Right atrium auricular region (tissue), 2 donors: ENCODE data around the gene KMT2A. TPM values are rescaled to one million over a fixed set of nuclear protein-coding genes. Genes with fewer than 3 reads are reported as not detected.
A peak's percentile ranks its signal among the peaks of the same experiment; 100 is the strongest.
"Not testable (repeated sequence)": the region's sequence is repeated elsewhere in the genome, so short reads cannot be mapped to it uniquely, and the experiment has no call there.

ENCODE experiments used
- DNase-seq: peaks from one replicate; pipeline ENCODE4 v3.0.0-alpha.2; 2019; ENCODE audit warnings: low spot score
- H3K27ac ChIP-seq, 2 donors: fragments of 200-600 bp; sonication (generic); 1 replicate in 1 of 2; 2 replicates in 1 of 2; pipeline ENCODE4 v1.5.1; 2016 to 2019
- H3K27me3 ChIP-seq, 2 donors: fragments of 200-600 bp; sonication (generic); one replicate each; pipeline versions ENCODE4 v1.5.1 to v1.6.0; 2017 to 2019
- H3K36me3 ChIP-seq: fragments of 200-600 bp; sonication (generic); one replicate; pipeline ENCODE4 v1.5.1; 2016
- H3K4me1 ChIP-seq, 2 donors: fragments of 200-600 bp; sonication (generic); one replicate each; pipeline versions ENCODE4 v1.5.1 to v1.6.0; 2017 to 2019
- H3K4me3 ChIP-seq, 2 donors: fragments of 200-600 bp; sonication (generic); 1 replicate in 1 of 2; 2 replicates in 1 of 2; pipeline ENCODE4 v1.5.1; 2017 to 2019; ENCODE audit warnings: mild to moderate bottlenecking in 1 of 2, moderate library complexity in 1 of 2
- H3K9me3 ChIP-seq, 2 donors: fragments of 200-600 bp; sonication (generic); one replicate each; pipeline ENCODE4 v1.5.1; 2019
- CTCF ChIP-seq, 2 donors: fragments of 200-600 bp; sonication (generic); IDR thresholded peaks; one replicate each; pipeline ENCODE4 v1.5.1; 2019; ENCODE audit warnings: antibody characterized with exemption in 2 of 2
- total RNA-seq, 2 donors: library from RNA; depleted of rRNA; stranded (reverse); fragments of >200 nt; gene quantifications; one replicate each; pipeline ENCODE4 v1.1.0, GENCODE V29; 2016

Gene KMT2A
- total RNA-seq, 2 donors from 2014 or later, result 28.1 to 41.7 TPM

GRCh38 chr11:118569670-118570069, 133.4 kb downstream of the KMT2A start:
- H3K27me3 ChIP-seq, result no peaks in the 10 kb centered on the region
- H3K27ac ChIP-seq, result no peak overlapping the region
- no peak overlapping the region for H3K4me3 ChIP-seq
- H3K4me1 ChIP-seq, result peaks cover 0 to 30% of the 10 kb centered on the region in 2 donors
- no peak for DNase-seq
- H3K36me3 ChIP-seq, result no peaks in the 10 kb centered on the region
- H3K9me3 ChIP-seq, result no peaks in the 10 kb centered on the region
- TF ChIP-seq CTCF (IDR thresholded peaks at IDR 0.05), result no peak

- Histone ChIP-seq H3K36me3 (no peaks in the 10 kb centered on the region), H3K9me3 (no peaks in the 10 kb centered on the region), H3K4me1 (peaks cover 0 to 31% of the 10 kb centered on the region in 2 donors), H3K27me3 (no peaks in the 10 kb centered on the region), H3K4me3 (no peak overlapping the region), H3K27ac (no peak overlapping the region)
- no peak for DNase-seq
- TF ChIP-seq CTCF (IDR thresholded peaks at IDR 0.05), result no peak
Measured at GRCh38 chr11:118570787-118571186, 134.5 kb downstream of the KMT2A start.

- not testable (repeated sequence) for H3K27me3 ChIP-seq, H3K36me3 ChIP-seq, DNase-seq, H3K9me3 ChIP-seq
- Histone ChIP-seq H3K27ac (peak overlapping the region; percentile 95 to 99), H3K4me1 (peaks cover 0 to 36% of the 10 kb centered on the region in 2 donors), H3K4me3 (peak overlapping the region; percentile 82 to 97)
Measured at GRCh38 chr11:118571701-118572060, 135.4 kb downstream of the KMT2A start.

GRCh38 chr11:118572061-118572980, 136.0 kb downstream of the KMT2A start, which contains the start of gene ARCN1:
Gene ARCN1 (plus strand): TSS chr11:118572409. CDS start chr11:118572548, 139 bp downstream.
- TF ChIP-seq CTCF (IDR thresholded peaks at IDR 0.05), result no peak
- Histone ChIP-seq H3K4me1 (peaks cover 0 to 42% of the 10 kb centered on the region in 2 donors), H3K36me3 (no peaks in the 10 kb centered on the region), H3K27ac (peak within 1 kb of the TSS; percentile 95 to 99), H3K9me3 (no peaks in the 10 kb centered on the region), H3K4me3 (peak within 1 kb of the TSS; percentile 82 to 97), H3K27me3 (no peaks in the 10 kb centered on the region)
- peak; percentile 77 for DNase-seq

- Histone ChIP-seq H3K36me3 (no peaks in the 10 kb centered on the region), H3K27me3 (no peaks in the 10 kb centered on the region), H3K9me3 (no peaks in the 10 kb centered on the region), H3K4me1 (peaks cover 0 to 49% of the 10 kb centered on the region in 2 donors), H3K27ac (peak overlapping the region; percentile 95 to 99), H3K4me3 (peak overlapping the region; percentile 82 to 97)
- no peak for TF ChIP-seq CTCF (IDR thresholded peaks at IDR 0.05)
- DNase-seq, result no peak
Measured at GRCh38 chr11:118572981-118573550, 136.8 kb downstream of the KMT2A start.

- H3K27me3 ChIP-seq, result no peaks in the 10 kb centered on the region
- no peak overlapping the region for H3K4me3 ChIP-seq
- no peak for TF ChIP-seq CTCF (IDR thresholded peaks at IDR 0.05)
- H3K36me3 ChIP-seq, result no peaks in the 10 kb centered on the region
- H3K4me1 ChIP-seq, result peaks cover 0 to 55% of the 10 kb centered on the region in 2 donors
- H3K27ac ChIP-seq, result no peak overlapping the region
- no peak for DNase-seq
- no peaks in the 10 kb centered on the region for H3K9me3 ChIP-seq
Measured at GRCh38 chr11:118574636-118575035, 138.3 kb downstream of the KMT2A start.
